D721Med (cell line): ENCODE measurements around the gene DYDC1.

Experiments used
- DNase-seq: peaks from one replicate; pipeline ENCODE4 v3.0.0; 2011; ENCODE audit warnings: low spot score; ENCODE audit not compliant: insufficient read length
- FAIRE-seq: peaks from 2 replicates; lab custom pipeline; 2011; peaks lifted over from hg19 to GRCh38; lab: Jason Lieb, UNC
- TF ChIP-seq, protein P1 (sequence below): IDR thresholded peaks from 2 replicates; pipeline ENCODE4 v1.5.1; 2012; ENCODE audit warnings: mild to moderate bottlenecking, control low read depth; ENCODE audit not compliant: insufficient read depth; ENCODE audit errors: missing control alignments

Gene DYDC1

DNA sequence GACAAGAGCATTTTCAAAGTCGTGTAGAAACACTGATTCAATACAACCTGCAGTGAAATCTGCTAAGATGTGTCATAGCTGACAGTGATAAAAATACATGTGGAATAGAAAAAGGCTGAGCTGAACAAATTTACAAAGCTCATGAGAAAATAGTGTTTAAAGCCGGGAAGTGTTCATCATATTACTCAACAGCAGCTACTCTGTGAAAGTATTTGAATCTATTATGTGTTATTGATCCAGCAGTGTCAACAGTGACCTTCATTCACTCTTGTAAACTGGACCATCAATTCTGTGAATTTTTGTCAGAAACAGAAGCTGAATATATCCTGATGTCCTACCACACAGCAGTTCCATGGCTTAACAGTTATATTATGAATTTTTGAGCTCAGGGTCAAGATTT is 11.6 kb downstream of the DYDC1 start:
- TF ChIP-seq, protein P1, sequence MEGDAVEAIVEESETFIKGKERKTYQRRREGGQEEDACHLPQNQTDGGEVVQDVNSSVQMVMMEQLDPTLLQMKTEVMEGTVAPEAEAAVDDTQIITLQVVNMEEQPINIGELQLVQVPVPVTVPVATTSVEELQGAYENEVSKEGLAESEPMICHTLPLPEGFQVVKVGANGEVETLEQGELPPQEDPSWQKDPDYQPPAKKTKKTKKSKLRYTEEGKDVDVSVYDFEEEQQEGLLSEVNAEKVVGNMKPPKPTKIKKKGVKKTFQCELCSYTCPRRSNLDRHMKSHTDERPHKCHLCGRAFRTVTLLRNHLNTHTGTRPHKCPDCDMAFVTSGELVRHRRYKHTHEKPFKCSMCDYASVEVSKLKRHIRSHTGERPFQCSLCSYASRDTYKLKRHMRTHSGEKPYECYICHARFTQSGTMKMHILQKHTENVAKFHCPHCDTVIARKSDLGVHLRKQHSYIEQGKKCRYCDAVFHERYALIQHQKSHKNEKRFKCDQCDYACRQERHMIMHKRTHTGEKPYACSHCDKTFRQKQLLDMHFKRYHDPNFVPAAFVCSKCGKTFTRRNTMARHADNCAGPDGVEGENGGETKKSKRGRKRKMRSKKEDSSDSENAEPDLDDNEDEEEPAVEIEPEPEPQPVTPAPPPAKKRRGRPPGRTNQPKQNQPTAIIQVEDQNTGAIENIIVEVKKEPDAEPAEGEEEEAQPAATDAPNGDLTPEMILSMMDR, result no peak
- DNase-seq (no peak), FAIRE-seq (no peak)

DNA sequence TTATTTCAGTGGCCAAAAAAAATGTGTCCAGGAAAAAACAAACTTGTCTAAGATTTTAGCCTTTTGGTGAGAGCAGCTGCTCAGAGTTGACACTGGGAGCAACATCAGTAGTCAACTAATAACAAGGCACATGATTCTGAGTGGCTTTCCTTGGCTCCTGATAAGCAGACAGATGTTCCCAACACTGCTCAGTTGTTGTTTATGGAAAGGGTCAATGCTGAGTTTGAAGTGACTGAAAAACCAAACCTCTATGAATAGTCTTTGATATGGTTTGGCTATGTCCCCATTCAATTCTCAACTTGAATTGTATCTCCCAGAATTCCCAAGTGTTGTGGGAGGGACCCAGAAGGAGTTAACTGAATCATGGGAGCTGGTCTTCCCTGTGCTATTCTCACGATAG is 12.3 kb downstream of the DYDC1 start:
- DNase-seq (no peak), FAIRE-seq (no peak)
- TF ChIP-seq, protein P1, result no peak

DNA sequence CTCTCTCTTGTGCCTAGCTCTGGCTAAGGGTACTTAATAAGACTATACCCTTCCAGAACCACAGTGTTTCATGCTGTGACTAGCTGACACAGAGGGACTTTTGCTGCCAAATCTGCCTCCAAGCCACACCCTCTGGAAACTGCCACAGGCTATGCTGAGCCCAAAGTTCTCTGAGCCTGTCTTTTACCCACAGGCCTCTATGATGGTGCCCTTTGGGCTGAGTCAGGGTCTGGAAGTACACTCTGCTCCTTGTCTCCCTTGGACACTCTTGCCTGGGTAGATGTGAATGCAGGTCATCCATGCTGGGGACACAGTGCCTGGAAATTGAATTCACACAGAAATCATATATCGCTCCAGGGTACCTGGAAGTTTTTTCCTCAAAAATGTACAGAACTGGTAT is 22.6 kb downstream of the DYDC1 start:
- no peak for FAIRE-seq
- TF ChIP-seq, protein P1, result no peak

DNA sequence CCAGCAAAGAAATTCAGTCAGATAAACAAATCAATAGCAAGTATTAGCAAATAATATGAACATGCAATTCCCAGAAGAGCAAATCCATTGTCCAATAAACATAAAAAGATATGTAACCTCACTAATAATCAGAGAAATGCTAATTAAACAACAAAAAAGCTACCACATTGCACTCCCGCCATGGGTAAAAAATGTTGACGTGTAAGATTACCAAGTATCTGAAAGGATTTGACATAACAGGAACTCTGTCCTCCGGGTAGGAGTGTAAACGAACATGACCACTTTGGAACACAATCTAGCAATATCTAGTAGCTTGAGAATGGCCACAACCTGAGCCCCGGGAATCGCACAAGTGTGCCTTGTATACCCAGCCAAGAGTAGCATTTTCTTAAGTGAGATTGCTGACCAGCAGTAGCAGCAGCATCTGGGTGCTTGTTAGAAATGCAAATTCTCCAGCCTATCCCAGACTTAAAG is 31.6 kb downstream of the DYDC1 start:
- FAIRE-seq (no peak), DNase-seq (no peak)
- TF ChIP-seq, protein P1, result no peak

More for the DNA sequence above, 22.6 kb downstream of the DYDC1 start:
- no peak for DNase-seq

DNA sequence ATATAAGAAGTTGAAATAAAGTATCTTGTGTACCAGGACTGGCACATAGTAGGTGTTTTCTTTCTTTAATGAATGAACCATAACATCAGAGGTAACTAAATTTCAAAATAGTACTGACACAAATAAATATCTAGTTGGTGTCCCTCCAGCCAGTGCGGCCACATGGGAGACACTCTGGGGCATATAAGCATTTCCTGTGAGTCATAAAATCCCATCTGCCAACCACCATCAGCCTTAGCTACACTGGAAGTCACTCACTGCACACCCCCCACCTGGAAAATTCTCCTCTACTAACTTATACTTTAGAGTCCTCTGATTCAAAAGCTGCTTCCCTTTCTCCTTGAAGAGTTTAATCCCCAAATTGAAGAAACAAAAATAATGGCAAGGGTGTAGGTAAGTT is 32.5 kb downstream of the DYDC1 start:
- TF ChIP-seq, protein P1, result no peak

DNA sequence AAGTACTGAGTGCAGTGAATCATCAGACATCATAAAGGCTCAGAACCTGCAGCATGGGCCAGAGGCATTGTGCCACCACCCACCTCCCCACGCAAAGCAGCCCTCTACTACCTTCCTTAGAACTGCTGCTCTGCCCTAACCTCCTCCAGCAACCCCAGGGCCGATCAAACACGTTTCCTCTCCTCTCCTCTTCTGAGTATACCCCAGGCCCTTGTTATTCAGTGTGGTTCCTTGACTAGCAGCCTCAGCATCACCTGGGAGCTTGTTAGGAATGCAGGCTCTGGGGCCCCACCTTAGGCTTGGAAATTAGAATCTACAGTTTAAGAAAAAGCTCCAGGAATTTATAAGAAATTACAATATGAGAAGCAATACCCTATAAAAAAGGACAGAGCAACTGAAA is 33.2 kb downstream of the DYDC1 start:
- DNase-seq (no peak), FAIRE-seq (no peak)
- TF ChIP-seq, protein P1, result no peak

More for the DNA sequence above, 32.5 kb downstream of the DYDC1 start:
- FAIRE-seq (no peak), DNase-seq (no peak)

DNA sequence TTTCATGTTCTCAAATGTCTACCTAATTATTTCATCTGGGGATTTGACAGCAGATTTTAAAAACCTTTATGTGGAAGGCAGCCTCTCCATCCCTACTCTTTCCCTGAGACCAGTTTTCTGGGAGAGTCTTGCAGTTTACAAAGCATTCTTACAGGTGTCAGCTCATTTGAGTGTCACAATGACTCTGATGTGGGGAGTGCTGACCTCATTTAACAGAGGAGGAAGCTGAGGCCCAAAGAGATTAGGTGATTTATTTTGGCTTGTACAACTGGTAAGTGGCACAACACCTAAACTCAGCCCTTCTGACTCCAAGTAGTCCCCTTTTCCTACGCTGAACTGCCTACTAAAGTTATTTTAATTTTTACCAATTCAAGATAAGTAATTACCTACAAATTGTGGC is 33.8 kb downstream of the DYDC1 start:
- DNase-seq (no peak), FAIRE-seq (no peak)
- TF ChIP-seq, protein P1, result no peak
